GM12878 (cell line): ENCODE data around the gene RFWD3. TPM values are rescaled to one million over a fixed set of nuclear protein-coding genes. Genes with fewer than 3 reads are reported as not detected.

Experiments used
- ATF2 ChIP-seq: IDR thresholded peaks from 2 replicates; pipeline ENCODE4 v1.6.1; 2012; ENCODE audit warnings: low read length, inconsistent platforms
- ATF3 ChIP-seq: IDR thresholded peaks from 2 replicates; pipeline ENCODE4 v1.6.1; 2011; ENCODE audit warnings: low read depth, mild to moderate bottlenecking, low read length, moderate library complexity, borderline replicate concordance; ENCODE audit errors: extremely low read depth
- CREM ChIP-seq: IDR thresholded peaks from 2 replicates; pipeline ENCODE4 v1.6.1; 2014; ENCODE audit warnings: antibody characterized with exemption, low read depth
- CTCF ChIP-seq, 3 experiments: IDR thresholded peaks in 2 of 3; conservative IDR thresholded peaks in 1 of 3; 2 replicates each; pipeline ENCODE4 v1.5.1; 2011; ENCODE audit warnings: low read depth in 3 of 3, low read length in 3 of 3, mild to moderate bottlenecking in 3 of 3, control low read depth in 2 of 3, moderate library complexity in 2 of 3, inconsistent platforms in 1 of 3, mixed read lengths in 1 of 3; ENCODE audit not compliant: control insufficient read depth in 2 of 3, insufficient read depth in 1 of 3; ENCODE audit errors: extremely low read depth in 1 of 3
- DPF2 ChIP-seq: fragments of 450-650 bp; IDR thresholded peaks from 2 replicates; pipeline ENCODE4 v1.6.1; 2017; ENCODE audit warnings: mild to moderate bottlenecking
- JUNB ChIP-seq: IDR thresholded peaks from 2 replicates; pipeline ENCODE4 v1.6.1; 2016; ENCODE audit warnings: antibody characterized with exemption, mild to moderate bottlenecking
- KLF5 ChIP-seq: fragments of 450-650 bp; IDR thresholded peaks from 2 replicates; pipeline ENCODE4 v1.6.1; 2014; ENCODE audit warnings: mild to moderate bottlenecking; ENCODE audit not compliant: partially characterized antibody
- MLLT1 ChIP-seq: fragments of 450-650 bp; IDR thresholded peaks from 2 replicates; pipeline ENCODE4 v1.6.1; 2016; ENCODE audit warnings: mild to moderate bottlenecking
- MTA3 ChIP-seq: IDR thresholded peaks from 2 replicates; pipeline ENCODE4 v1.6.1; 2012; ENCODE audit warnings: low read length, inconsistent platforms, borderline replicate concordance
- MYB ChIP-seq: fragments of 150-350 bp; IDR thresholded peaks from 2 replicates; pipeline ENCODE4 v1.6.1; 2014; ENCODE audit warnings: mild to moderate bottlenecking, low read depth, low read length, borderline replicate concordance
- NFIC ChIP-seq: IDR thresholded peaks from 2 replicates; pipeline ENCODE4 v1.6.1; 2012; ENCODE audit warnings: low read depth, mild to moderate bottlenecking, inconsistent platforms, low read length, moderate library complexity
- PBX3 ChIP-seq: IDR thresholded peaks from 2 replicates; pipeline ENCODE4 v1.6.1; 2011; ENCODE audit warnings: mild to moderate bottlenecking, low read depth, low read length, moderate library complexity; ENCODE audit not compliant: insufficient replicate concordance
- PKNOX1 ChIP-seq: fragments of 450-650 bp; IDR thresholded peaks from 2 replicates; pipeline ENCODE4 v1.6.1; 2016; ENCODE audit warnings: mild to moderate bottlenecking
- PML ChIP-seq: IDR thresholded peaks from 2 replicates; pipeline ENCODE4 v1.6.1; 2012; ENCODE audit warnings: low read length, inconsistent platforms
- RFX5 ChIP-seq: IDR thresholded peaks from 2 replicates; pipeline ENCODE4 v1.6.1; 2011; ENCODE audit warnings: low read depth, low read length, improper control_type of control experiment
- SPI1 ChIP-seq: IDR thresholded peaks from 2 replicates; pipeline ENCODE4 v1.6.1; 2011; ENCODE audit warnings: low read depth, mild to moderate bottlenecking, low read length, moderate library complexity, borderline replicate concordance; ENCODE audit not compliant: insufficient read depth
- SREBF2 ChIP-seq: IDR thresholded peaks from 2 replicates; pipeline ENCODE4 v1.6.1; 2012; ENCODE audit warnings: mild to moderate bottlenecking, low read length
- USF1 ChIP-seq: IDR thresholded peaks from 2 replicates; pipeline ENCODE4 v1.6.1; 2011; ENCODE audit warnings: borderline replicate concordance, low read depth, mild to moderate bottlenecking, moderate library complexity, mixed read lengths, low read length; ENCODE audit not compliant: insufficient read depth; ENCODE audit errors: extremely low read length
- ZBED1 ChIP-seq: IDR thresholded peaks from 2 replicates; pipeline ENCODE4 v1.6.1; 2016; ENCODE audit warnings: borderline replicate concordance
- ZNF207 ChIP-seq: fragments of 450-650 bp; IDR thresholded peaks from 2 replicates; pipeline ENCODE4 v1.6.1; 2014; ENCODE audit warnings: antibody characterized with exemption, mild to moderate bottlenecking, borderline replicate concordance
- ZNF217 ChIP-seq: fragments of 450-650 bp; IDR thresholded peaks from 2 replicates; pipeline ENCODE4 v1.6.1; 2017; ENCODE audit warnings: antibody characterized with exemption, mild to moderate bottlenecking
- ZZZ3 ChIP-seq: IDR thresholded peaks from 2 replicates; pipeline ENCODE4 v1.6.1; 2011; ENCODE audit warnings: low read depth; ENCODE audit not compliant: control insufficient read depth, insufficient read length
- polyA plus RNA-seq, 11 experiments: library from polyadenylated mRNA; depleted of rRNA in 4 of 11; unstranded in 6 of 11; stranded (reverse) in 5 of 11; fragments of >200 nt; fragmentation: Nextera tagmentation in 4 of 11; fragmentation: Illumina TruSeq in 1 of 11; extraction: Ambion mirVana in 4 of 11; extraction: Trizol in 1 of 11; gene quantifications; 1 replicate in 1 of 11; 2 replicates in 10 of 11; pipeline versions ENCODE4 v1.2.1 to v1.2.3, GENCODE V29; 2011 to 2016; ENCODE audit warnings: inconsistent platforms in 2 of 11, missing spikeins in 2 of 11, low read depth in 1 of 11
- total RNA-seq, 4 experiments: library from RNA; depleted of rRNA in 3 of 4; stranded (reverse); fragments of >200 nt in 3 of 4; fragmentation: Illumina TruSeq in 1 of 4; extraction: Trizol in 1 of 4; gene quantifications; 2 replicates each; pipeline versions ENCODE4 v1.2.1 to v1.2.3, GENCODE V29; 2013 to 2021

The RFWD3 gene
- total and polyA plus RNA-seq, 10 of the 15 experiments (the other 5 are each of a cell fraction or from before 2014, with no cell fraction given), result 10.7 to 78.5 (median 51.2) TPM

GRCh38 chr16:74577882-74578366, 88.8 kb downstream of the RFWD3 start (continued):
- TF ChIP-seq MYB (no peak), ATF2 (peak; percentile 50; the same call in 1 of the 2 replicates), MLLT1 (no peak), PBX3 (no peak), ZNF207 (no peak), MTA3 (no peak), SREBF2 (no peak), PKNOX1 (no peak), ZZZ3 (no peak), DPF2 (peak; percentile 61; the same call in 1 of the 2 replicates), KLF5 (no peak), SPI1 (no peak), PML (peak; percentile 44; the same call in 1 of the 2 replicates), ATF3 (no peak), CTCF (IDR thresholded peaks at IDR 0.05 in 2 of 3, conservative IDR thresholded peaks at IDR 0.05 in 1 of 3; ENCODE audit: control insufficient read depth in 2 of 3, extremely low read depth in 1 of 3, insufficient read depth in 1 of 3, low read depth in 3 of 3, low read length in 3 of 3) (no peak), RFX5 (no peak), ZNF217 (peak; percentile 70; the same call in 1 of the 2 replicates), USF1 (no peak), ZBED1 (no peak), NFIC (peak; percentile 51; the same call in 1 of the 2 replicates), JUNB (peak; percentile 88), CREM (0 out of 2 replicates have a peak, but pooled peaks have one; percentile 19)
